ENCODE results near the gene OSBPL8. TPM values are rescaled to one million over a fixed set of nuclear protein-coding genes. Genes with fewer than 3 reads are reported as not detected.

The OSBPL8 gene
- total and polyA plus RNA-seq, 9 of the 15 experiments (the other 6 are each of a cell fraction or from before 2014, with no cell fraction given) = 17.4 to 82.7 (median 42.8) TPM

GRCh38 chr12:76348079-76348901 is 211.3 kb downstream of the OSBPL8 start, which contains the start of gene BBS10 (continued):
- TF ChIP-seq RB1 (IDR thresholded peaks at IDR 0.05; ENCODE audit: low read depth) (peak; percentile 46; the same call in 1 of the 2 replicates), SNIP1 (IDR thresholded peaks at IDR 0.05; ENCODE audit: low read depth) (no peak), ZNF232 (CRISPR knock-in tag; IDR thresholded peaks at IDR 0.05) (no peak; the same call in 1 of the 2 replicates), ZNF644 (tag; IDR thresholded peaks at IDR 0.05; ENCODE audit: low read depth) (0 out of 2 replicates have a peak, but pooled peaks have one; percentile 24), SIRT6 (IDR thresholded peaks at IDR 0.05; ENCODE audit: low read depth, low read length) (no peak), ZNF507 (tag; conservative IDR thresholded peaks at IDR 0.05) (no peak), POLR2H (tag; IDR thresholded peaks at IDR 0.05; ENCODE audit: low read depth) (peak; percentile 80), FOXK1 (CRISPR knock-in tag; IDR thresholded peaks at IDR 0.05; ENCODE audit: borderline replicate concordance) (no peak), TEAD1 (CRISPR knock-in tag; IDR thresholded peaks at IDR 0.05) (peak in 1 of 2 experiments; percentile 70; a peak in 1 of 4 replicates), BRD4 (IDR thresholded peaks at IDR 0.05) (peak; percentile 43), NR2C2 (CRISPR knock-in tag; IDR thresholded peaks at IDR 0.05) (0 out of 2 replicates have a peak, but pooled peaks have one; percentile 28), NR2C2 (tag; IDR thresholded peaks at IDR 0.05) (peak; percentile 77), PKNOX1 (IDR thresholded peaks at IDR 0.05) (peak; percentile 98), ILF3 (IDR thresholded peaks at IDR 0.05; ENCODE audit: borderline replicate concordance) (no peak), TEAD2 (tag; IDR thresholded peaks at IDR 0.05) (no peak), ZNF174 (CRISPR knock-in tag; IDR thresholded peaks at IDR 0.05) (no peak), ZNF384 (IDR thresholded peaks at IDR 0.05; ENCODE audit: low read depth, low read length) (peak; percentile 16; the same call in 1 of the 2 replicates), ZNF584 (CRISPR knock-in tag; IDR thresholded peaks at IDR 0.05; ENCODE audit: low read depth) (no peak), MAFG (tag; conservative IDR thresholded peaks at IDR 0.05) (peak; percentile 53), MTA1 (IDR thresholded peaks at IDR 0.05; ENCODE audit: borderline replicate concordance) (no peak), ZFP30 (CRISPR knock-in tag; IDR thresholded peaks at IDR 0.05; ENCODE audit: borderline replicate concordance) (no peak)
- TF ChIP-seq, protein P1, sequence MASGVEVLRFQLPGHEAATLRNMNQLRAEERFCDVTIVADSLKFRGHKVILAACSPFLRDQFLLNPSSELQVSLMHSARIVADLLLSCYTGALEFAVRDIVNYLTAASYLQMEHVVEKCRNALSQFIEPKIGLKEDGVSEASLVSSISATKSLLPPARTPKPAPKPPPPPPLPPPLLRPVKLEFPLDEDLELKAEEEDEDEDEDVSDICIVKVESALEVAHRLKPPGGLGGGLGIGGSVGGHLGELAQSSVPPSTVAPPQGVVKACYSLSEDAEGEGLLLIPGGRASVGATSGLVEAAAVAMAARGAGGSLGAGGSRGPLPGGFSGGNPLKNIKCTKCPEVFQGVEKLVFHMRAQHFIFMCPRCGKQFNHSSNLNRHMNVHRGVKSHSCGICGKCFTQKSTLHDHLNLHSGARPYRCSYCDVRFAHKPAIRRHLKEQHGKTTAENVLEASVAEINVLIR (CRISPR knock-in tag; IDR thresholded peaks at IDR 0.05) = no peak
- TF ChIP-seq, protein P2, sequence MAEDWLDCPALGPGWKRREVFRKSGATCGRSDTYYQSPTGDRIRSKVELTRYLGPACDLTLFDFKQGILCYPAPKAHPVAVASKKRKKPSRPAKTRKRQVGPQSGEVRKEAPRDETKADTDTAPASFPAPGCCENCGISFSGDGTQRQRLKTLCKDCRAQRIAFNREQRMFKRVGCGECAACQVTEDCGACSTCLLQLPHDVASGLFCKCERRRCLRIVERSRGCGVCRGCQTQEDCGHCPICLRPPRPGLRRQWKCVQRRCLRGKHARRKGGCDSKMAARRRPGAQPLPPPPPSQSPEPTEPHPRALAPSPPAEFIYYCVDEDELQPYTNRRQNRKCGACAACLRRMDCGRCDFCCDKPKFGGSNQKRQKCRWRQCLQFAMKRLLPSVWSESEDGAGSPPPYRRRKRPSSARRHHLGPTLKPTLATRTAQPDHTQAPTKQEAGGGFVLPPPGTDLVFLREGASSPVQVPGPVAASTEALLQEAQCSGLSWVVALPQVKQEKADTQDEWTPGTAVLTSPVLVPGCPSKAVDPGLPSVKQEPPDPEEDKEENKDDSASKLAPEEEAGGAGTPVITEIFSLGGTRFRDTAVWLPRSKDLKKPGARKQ (CRISPR knock-in tag; IDR thresholded peaks at IDR 0.05) = no peak
- TF ChIP-seq, protein P3, sequence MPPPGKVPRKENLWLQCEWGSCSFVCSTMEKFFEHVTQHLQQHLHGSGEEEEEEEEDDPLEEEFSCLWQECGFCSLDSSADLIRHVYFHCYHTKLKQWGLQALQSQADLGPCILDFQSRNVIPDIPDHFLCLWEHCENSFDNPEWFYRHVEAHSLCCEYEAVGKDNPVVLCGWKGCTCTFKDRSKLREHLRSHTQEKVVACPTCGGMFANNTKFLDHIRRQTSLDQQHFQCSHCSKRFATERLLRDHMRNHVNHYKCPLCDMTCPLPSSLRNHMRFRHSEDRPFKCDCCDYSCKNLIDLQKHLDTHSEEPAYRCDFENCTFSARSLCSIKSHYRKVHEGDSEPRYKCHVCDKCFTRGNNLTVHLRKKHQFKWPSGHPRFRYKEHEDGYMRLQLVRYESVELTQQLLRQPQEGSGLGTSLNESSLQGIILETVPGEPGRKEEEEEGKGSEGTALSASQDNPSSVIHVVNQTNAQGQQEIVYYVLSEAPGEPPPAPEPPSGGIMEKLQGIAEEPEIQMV (tag; conservative IDR thresholded peaks at IDR 0.05; ENCODE audit: low read depth) = no peak
